GM10266 (cell line): ENCODE measurements around the gene CDH26.

ENCODE experiments used
- DNase-seq: peaks from one replicate; pipeline ENCODE4 v3.0.0; 2012; ENCODE audit errors: extremely low spot score
- CTCF ChIP-seq: IDR thresholded peaks from 2 replicates; pipeline ENCODE4 v1.5.1; 2012; ENCODE audit warnings: mild to moderate bottlenecking, low read depth; ENCODE audit not compliant: control insufficient read depth, insufficient read depth; ENCODE audit errors: missing control alignments

The CDH26 gene

GRCh38 chr20:60003776-60004175, 45.6 kb downstream of the CDH26 start:
- no peak for TF ChIP-seq CTCF
- DNase-seq = no peak

GRCh38 chr20:60006261-60006660, 48.0 kb downstream of the CDH26 start:
- TF ChIP-seq CTCF = no peak
- DNase-seq = no peak

- DNase-seq = no peak
- no peak for TF ChIP-seq CTCF
These were observed 49.2 kb downstream of the CDH26 start for GRCh38 chr20:60007464-60007863.

- no peak for DNase-seq
- no peak for TF ChIP-seq CTCF
These were observed 50.0 kb downstream of the CDH26 start for GRCh38 chr20:60008130-60008808.

- no peak for TF ChIP-seq CTCF
- DNase-seq = no peak
These were observed 51.1 kb downstream of the CDH26 start for GRCh38 chr20:60009318-60009717.

- no peak for DNase-seq
- peak; percentile 37 for TF ChIP-seq CTCF
These were observed 51.8 kb downstream of the CDH26 start for GRCh38 chr20:60009826-60010616.
